Measurements from ENCODE around the gene CFAP99.

DNA sequence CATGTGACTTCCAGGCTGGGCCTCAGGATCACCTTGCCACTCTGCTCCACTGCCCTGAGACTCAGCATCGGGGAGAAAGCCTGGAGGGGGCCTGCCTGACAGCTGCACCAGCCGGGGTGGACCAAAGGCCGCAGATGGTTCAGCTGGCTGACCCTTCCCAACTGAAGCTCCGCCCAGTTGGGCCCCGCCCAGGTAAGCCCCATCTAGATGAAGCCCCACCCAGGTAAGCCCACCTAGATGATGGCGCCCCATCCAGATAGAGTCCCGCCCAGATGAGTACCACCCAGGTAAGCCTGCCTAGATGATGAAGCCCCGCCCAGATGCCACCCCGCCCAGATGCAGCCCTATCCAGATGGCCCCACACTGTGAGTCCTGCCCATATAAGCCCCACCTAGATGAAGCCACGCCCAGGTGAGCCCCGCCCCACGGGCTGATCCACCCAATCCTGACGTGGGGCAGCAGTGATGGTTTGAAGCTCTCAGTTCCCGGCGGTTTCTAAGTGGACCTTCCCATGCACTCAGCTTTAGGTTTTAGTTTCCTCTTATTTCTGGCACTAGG, 10.3 kb upstream of the CFAP99 start:
- TF ChIP-seq, protein P1, sequence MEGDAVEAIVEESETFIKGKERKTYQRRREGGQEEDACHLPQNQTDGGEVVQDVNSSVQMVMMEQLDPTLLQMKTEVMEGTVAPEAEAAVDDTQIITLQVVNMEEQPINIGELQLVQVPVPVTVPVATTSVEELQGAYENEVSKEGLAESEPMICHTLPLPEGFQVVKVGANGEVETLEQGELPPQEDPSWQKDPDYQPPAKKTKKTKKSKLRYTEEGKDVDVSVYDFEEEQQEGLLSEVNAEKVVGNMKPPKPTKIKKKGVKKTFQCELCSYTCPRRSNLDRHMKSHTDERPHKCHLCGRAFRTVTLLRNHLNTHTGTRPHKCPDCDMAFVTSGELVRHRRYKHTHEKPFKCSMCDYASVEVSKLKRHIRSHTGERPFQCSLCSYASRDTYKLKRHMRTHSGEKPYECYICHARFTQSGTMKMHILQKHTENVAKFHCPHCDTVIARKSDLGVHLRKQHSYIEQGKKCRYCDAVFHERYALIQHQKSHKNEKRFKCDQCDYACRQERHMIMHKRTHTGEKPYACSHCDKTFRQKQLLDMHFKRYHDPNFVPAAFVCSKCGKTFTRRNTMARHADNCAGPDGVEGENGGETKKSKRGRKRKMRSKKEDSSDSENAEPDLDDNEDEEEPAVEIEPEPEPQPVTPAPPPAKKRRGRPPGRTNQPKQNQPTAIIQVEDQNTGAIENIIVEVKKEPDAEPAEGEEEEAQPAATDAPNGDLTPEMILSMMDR (conservative IDR thresholded peaks at IDR 0.05; ENCODE audit: low read length) = no peak
- TF ChIP-seq EZH2phosphoT487 (IDR thresholded peaks at IDR 0.05; ENCODE audit: borderline replicate concordance) = no peak
